SK-N-MC (cell line): ENCODE measurements around the gene USP7.

ENCODE experiments used
- EZH2 ChIP-seq: fragments of 200-600 bp; sonication (generic); IDR thresholded peaks from one replicate; pipeline ENCODE4 v1.6.1; 2017; ENCODE audit warnings: antibody characterized with exemption
- POLR2AphosphoS5 ChIP-seq: IDR thresholded peaks from 2 replicates; pipeline ENCODE4 v1.6.1; 2012; ENCODE audit warnings: mild to moderate bottlenecking, low read depth, low read length, borderline replicate concordance

DNA sequence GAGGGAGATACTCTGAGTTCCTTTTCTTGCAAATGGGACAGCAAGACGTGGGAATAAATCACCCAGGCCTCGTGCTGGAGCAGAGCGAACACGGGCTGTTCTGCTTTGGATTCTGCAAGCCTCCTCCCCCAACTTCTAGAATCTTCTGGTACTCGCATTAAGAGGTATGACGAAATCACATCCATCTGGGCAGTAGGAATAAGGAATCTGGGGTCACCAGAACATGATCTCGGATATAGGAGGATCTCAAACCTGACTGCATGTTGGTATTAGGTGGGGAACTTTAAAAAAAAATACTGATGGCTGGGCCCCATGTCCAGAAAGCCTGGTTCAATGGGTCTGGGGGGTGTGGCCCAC lies 49.8 kb upstream of the USP7 start:
- no peak for TF ChIP-seq EZH2
- TF ChIP-seq POLR2AphosphoS5: no peak
